Measurements from ENCODE around the gene ATP8A2. TPM values are rescaled to one million over a fixed set of nuclear protein-coding genes. Genes with fewer than 3 reads are reported as not detected.
A peak's percentile ranks its signal among the peaks of the same experiment; 100 is the strongest.

ATP8A2 gene
- total RNA-seq: 1 to 10 TPM in 1 of 2 donors, under 1 TPM in 1; 0.41 to 1.6 TPM

- Histone ChIP-seq H3K27me3 (replicated peaks; ENCODE audit: insufficient read depth) (no peaks in the 10 kb centered on the region), H3K27ac (no peak within 1 kb of the TSS), H3K4me3 (peak within 1 kb of the TSS; percentile 59), H3K9me3 (no peaks in the 10 kb centered on the region), H3K4me1 (ENCODE audit: control insufficient read depth in 1 of 2, low read depth in 2 of 2) (peaks cover 0 to 5% of the 10 kb centered on the region in 2 donors), H3K36me3 (no peaks in the 10 kb centered on the region)
- no peak for ATAC-seq (ENCODE audit: insufficient number of reproducible peaks, low FRiP score, low read depth)
- DNase-seq (ENCODE audit: low spot score): no peak
- no peak for TF ChIP-seq CTCF (IDR thresholded peaks at IDR 0.05)
Measured at GRCh38 chr13:25371875-25372283, at the start of gene ATP8A2. Gene ATP8A2 (plus strand): TSS chr13:25371974. CDS start chr13:25372213, 239 bp downstream.

GRCh38 chr13:25324100-25324499 is 47.7 kb upstream of the ATP8A2 start:
- peaks cover 34% of the 10 kb centered on the region for H3K36me3 ChIP-seq
- ATAC-seq (ENCODE audit: insufficient number of reproducible peaks, low FRiP score, low read depth): no peak
- TF ChIP-seq CTCF (IDR thresholded peaks at IDR 0.05): no peak
- no peak for DNase-seq (ENCODE audit: low spot score)
- H3K27me3 ChIP-seq (replicated peaks; ENCODE audit: insufficient read depth): no peaks in the 10 kb centered on the region
- H3K4me3 ChIP-seq: no peak overlapping the region
- no peaks in the 10 kb centered on the region for H3K4me1 ChIP-seq (ENCODE audit: control insufficient read depth in 1 of 2, low read depth in 2 of 2)
- H3K9me3 ChIP-seq: no peaks in the 10 kb centered on the region
- no peak overlapping the region for H3K27ac ChIP-seq

GRCh38 chr13:25329706-25330105 is 42.1 kb upstream of the ATP8A2 start:
- no peak overlapping the region for H3K27ac ChIP-seq
- DNase-seq (ENCODE audit: low spot score): no peak
- ATAC-seq (ENCODE audit: insufficient number of reproducible peaks, low FRiP score, low read depth): no peak
- H3K4me3 ChIP-seq: no peak overlapping the region
- H3K36me3 ChIP-seq: peaks cover 29% of the 10 kb centered on the region
- H3K9me3 ChIP-seq: no peaks in the 10 kb centered on the region
- no peaks in the 10 kb centered on the region for H3K27me3 ChIP-seq (replicated peaks; ENCODE audit: insufficient read depth)
- no peak for TF ChIP-seq CTCF (IDR thresholded peaks at IDR 0.05)
- H3K4me1 ChIP-seq (ENCODE audit: control insufficient read depth in 1 of 2, low read depth in 2 of 2): no peaks in the 10 kb centered on the region

GRCh38 chr13:25330541-25330940 is 41.2 kb upstream of the ATP8A2 start:
- Histone ChIP-seq H3K36me3 (peaks cover 22% of the 10 kb centered on the region), H3K4me1 (ENCODE audit: control insufficient read depth in 1 of 2, low read depth in 2 of 2) (no peaks in the 10 kb centered on the region), H3K9me3 (no peaks in the 10 kb centered on the region), H3K27ac (no peak overlapping the region), H3K27me3 (replicated peaks; ENCODE audit: insufficient read depth) (no peaks in the 10 kb centered on the region), H3K4me3 (no peak overlapping the region)
- ATAC-seq (ENCODE audit: insufficient number of reproducible peaks, low FRiP score, low read depth) (no peak), DNase-seq (ENCODE audit: low spot score) (no peak)
- TF ChIP-seq CTCF (IDR thresholded peaks at IDR 0.05): no peak

GRCh38 chr13:25335856-25336255 is 35.9 kb upstream of the ATP8A2 start:
- Histone ChIP-seq H3K27me3 (replicated peaks; ENCODE audit: insufficient read depth) (no peaks in the 10 kb centered on the region), H3K4me3 (no peak overlapping the region), H3K36me3 (peaks cover 17% of the 10 kb centered on the region), H3K9me3 (no peaks in the 10 kb centered on the region), H3K4me1 (ENCODE audit: control insufficient read depth in 1 of 2, low read depth in 2 of 2) (no peaks in the 10 kb centered on the region), H3K27ac (no peak overlapping the region)
- DNase-seq (ENCODE audit: low spot score): no peak
- TF ChIP-seq CTCF (IDR thresholded peaks at IDR 0.05): no peak
- ATAC-seq (ENCODE audit: insufficient number of reproducible peaks, low FRiP score, low read depth): no peak
